IMR-90 (cell line): ENCODE results near the gene SYDE2. TPM values are rescaled to one million over a fixed set of nuclear protein-coding genes. Genes with fewer than 3 reads are reported as not detected.

ENCODE experiments used
- ATAC-seq: fragments of 200-7000 bp; cut with Tn5 transposase; 2 replicates; pipeline ENCODE4 v1.9.1; 2020; ENCODE audit warnings: low read depth, mild to moderate bottlenecking, moderate library complexity
- BruUV-seq: library from RNA; stranded (reverse); fragments of 400-500 nt; replicated peaks from 2 replicates; lab custom pipeline; 2021; lab: Mats Ljungman, UMichigan
- CTCF ChIA-PET: fragments of 300-600 bp; formaldehyde crosslinking; extraction: SDS; loops from one replicate; lab custom pipeline; 2021; ENCODE audit warnings: antibody characterized with exemption; lab: Yijun Ruan, JAX
- POLR2A ChIA-PET: fragments of 300-600 bp; sonication (Branson Sonifier 250); formaldehyde crosslinking; loops from one replicate; lab custom pipeline; 2022; ENCODE audit warnings: antibody characterized with exemption; ENCODE audit not compliant: unreplicated experiment; lab: Charles Lee
- DNase-seq: peaks from one replicate; pipeline ENCODE4 v3.0.0; 2013
- H2AFZ ChIP-seq: replicated peaks from 2 replicates; pipeline ENCODE3; 2013; ENCODE audit warnings: low read length, mild to moderate bottlenecking; ENCODE audit not compliant: poor library complexity
- H2AK5ac ChIP-seq: 2 replicates; pipeline ENCODE4 v1.6.1; 2013; ENCODE audit warnings: low read depth, low read length, inconsistent platforms
- H2AK9ac ChIP-seq: replicated peaks from 2 replicates; pipeline ENCODE3; 2013; ENCODE audit warnings: mild to moderate bottlenecking, low read depth, low read length, moderate library complexity; ENCODE audit not compliant: poor library complexity
- H2BK120ac ChIP-seq: 2 replicates; pipeline ENCODE4 v1.6.1; 2013; ENCODE audit warnings: low read depth, low read length, inconsistent platforms
- H2BK15ac ChIP-seq: 3 replicates; pipeline ENCODE4 v1.6.1; 2013; ENCODE audit warnings: low read depth, low read length, inconsistent platforms
- H2BK20ac ChIP-seq: 2 replicates; pipeline ENCODE4 v1.6.1; 2013; ENCODE audit warnings: low read depth, mild to moderate bottlenecking, inconsistent platforms, low read length, moderate library complexity
- H2BK5ac ChIP-seq: 2 replicates; pipeline ENCODE4 v1.6.1; 2013; ENCODE audit warnings: mild to moderate bottlenecking, low read depth, low read length, inconsistent platforms; ENCODE audit not compliant: poor library complexity, severe bottlenecking
- H3K14ac ChIP-seq: replicated peaks from 2 replicates; pipeline ENCODE4 v1.6.1; 2013; ENCODE audit warnings: low read depth, low read length, inconsistent platforms
- H3K18ac ChIP-seq: 2 replicates; pipeline ENCODE4 v1.6.1; 2013; ENCODE audit warnings: low read depth, low read length, control low read depth
- H3K23ac ChIP-seq: 2 replicates; pipeline ENCODE4 v1.6.1; 2013; ENCODE audit warnings: low read depth, low read length, inconsistent platforms
- H3K27ac ChIP-seq: 2 replicates; pipeline ENCODE4 v1.5.1; 2013; ENCODE audit warnings: mild to moderate bottlenecking, control low read depth, low read length; ENCODE audit not compliant: insufficient read depth
- H3K27me3 ChIP-seq: 2 replicates; pipeline ENCODE4 v1.6.1; 2013; ENCODE audit warnings: low read length; ENCODE audit not compliant: control insufficient read depth, insufficient read depth
- H3K36me3 ChIP-seq: 2 replicates; pipeline ENCODE4 v1.6.1; 2013; ENCODE audit warnings: low read length, mixed read lengths; ENCODE audit not compliant: control insufficient read depth, insufficient read depth
- H3K4ac ChIP-seq: 2 replicates; pipeline ENCODE4 v1.6.1; 2013; ENCODE audit warnings: low read depth, low read length, inconsistent platforms
- H3K4me1 ChIP-seq: 2 replicates; pipeline ENCODE4 v1.6.1; 2013; ENCODE audit warnings: low read length, mixed read lengths; ENCODE audit not compliant: control insufficient read depth, insufficient read depth
- H3K4me2 ChIP-seq: 2 replicates; pipeline ENCODE4 v1.6.1; 2013; ENCODE audit warnings: low read depth, mild to moderate bottlenecking, control low read depth, low read length, moderate library complexity
- H3K4me3 ChIP-seq: 2 replicates; pipeline ENCODE4 v1.5.1; 2013; ENCODE audit warnings: low read depth, mild to moderate bottlenecking, control low read depth, low read length, moderate library complexity; ENCODE audit not compliant: insufficient read depth
- H3K56ac ChIP-seq: 2 replicates; pipeline ENCODE4 v1.6.1; 2013; ENCODE audit warnings: low read length, inconsistent platforms; ENCODE audit not compliant: insufficient read depth; ENCODE audit errors: extremely low read depth
- H3K79me1 ChIP-seq, 2 experiments: 2 replicates each; pipeline ENCODE4 v1.6.1; 2013; ENCODE audit warnings: low read length in 2 of 2, inconsistent platforms in 1 of 2, low read depth in 1 of 2
- H3K9ac ChIP-seq: 2 replicates; pipeline ENCODE4 v1.6.1; 2013; ENCODE audit warnings: low read depth, low read length, control low read depth
- H3K9me1 ChIP-seq: 2 replicates; pipeline ENCODE4 v1.6.1; 2013; ENCODE audit warnings: low read length, inconsistent platforms; ENCODE audit not compliant: insufficient read depth
- H3K9me3 ChIP-seq: 2 replicates; pipeline ENCODE4 v1.6.1; 2013; ENCODE audit warnings: low read length; ENCODE audit not compliant: control insufficient read depth, insufficient read depth
- H4K20me1 ChIP-seq: 2 replicates; pipeline ENCODE4 v1.6.1; 2013; ENCODE audit warnings: low read length, inconsistent platforms; ENCODE audit not compliant: insufficient read depth
- H4K5ac ChIP-seq: 2 replicates; pipeline ENCODE4 v1.6.1; 2013; ENCODE audit warnings: mild to moderate bottlenecking, low read depth, low read length, control low read depth
- H4K8ac ChIP-seq, 2 experiments: 2 replicates each; pipeline ENCODE4 v1.6.1; 2013; ENCODE audit warnings: low read depth in 2 of 2, low read length in 2 of 2, control low read depth in 1 of 2, inconsistent platforms in 1 of 2
- H4K91ac ChIP-seq: 2 replicates; pipeline ENCODE4 v1.6.1; 2013; ENCODE audit warnings: low read depth, low read length, inconsistent platforms; ENCODE audit not compliant: insufficient read depth
- RAD21 ChIP-seq: IDR thresholded peaks from 2 replicates; pipeline ENCODE4 v1.6.1; 2012; ENCODE audit warnings: low read length, improper control_type of control experiment
- RFX5 ChIP-seq: IDR thresholded peaks from 2 replicates; pipeline ENCODE4 v1.8.0; 2012; ENCODE audit warnings: low read depth, mild to moderate bottlenecking, low read length, moderate library complexity
- WGBS, 2 experiments: methylation state at CpG; one replicate each; pipeline versions ENCODE4 v1.1.5 to v1.1.7; 2013; ENCODE audit warnings: missing lambda C conversion rate in 2 of 2; ENCODE audit not compliant: insufficient read length in 1 of 2; ENCODE audit errors: extremely low coverage in 2 of 2; 5-methylcytosine and 5-hydroxymethylcytosine counted together
- dilution Hi-C: fragments of 300-500 bp; cut with HindIII; formaldehyde crosslinking; loops from one replicate; pipeline ENCODE4 v1.14.3; 2018; ENCODE audit warnings: low sequenced_read_pairs; ENCODE audit not compliant: unreplicated experiment
- in situ Hi-C: fragments of 300-500 bp; cut with MboI; formaldehyde crosslinking; loops from 3 replicates; pipeline ENCODE4 v1.14.3; 2019; ENCODE audit warnings: low sequenced_read_pairs, inconsistent platforms, mixed read lengths
- intact Hi-C: fragments of 100-400 bp; cut with micrococcal nuclease; formaldehyde crosslinking; loops from 2 replicates; pipeline ENCODE4 v1.10.0; 2022
- polyA plus RNA-seq, 3 experiments: library from polyadenylated mRNA; depleted of rRNA; stranded (reverse); fragments of >200 nt; gene quantifications; 2 replicates each; pipeline ENCODE4 v1.2.3, GENCODE V29; 2012; ENCODE audit warnings: low replicate concordance in 1 of 3
- total RNA-seq: library from RNA; depleted of rRNA; stranded (reverse); fragments of >200 nt; gene quantifications from 2 replicates; pipeline ENCODE4 v1.2.3, GENCODE V29; 2012

The SYDE2 gene
- total and polyA plus RNA-seq, 2 of the 4 experiments (the other 2 are of a cell fraction), result 1.8 to 10.0 TPM

- H3K18ac ChIP-seq, result no peak overlapping the region; the same call in 1 of the 2 replicates
- H3K4me3 ChIP-seq, result no peak overlapping the region
- no peak overlapping the region for H3K23ac ChIP-seq
- peaks cover 2% of the 10 kb centered on the region for H3K4me1 ChIP-seq
- H4K8ac ChIP-seq, result no peak overlapping the region
- POLR2A ChIA-PET, result interaction anchor here (0.6 kb wide), 1 partner anchor 107 kb away, joined by 3 read pairs; no protein-coding TSS in a partner anchor
- no peaks in the 10 kb centered on the region for H3K9me1 ChIP-seq
- DNase-seq, result no peak
- dilution Hi-C loops (no loop called here), in situ Hi-C loops (no loop called here), intact Hi-C loops (no loop called here)
- no peak overlapping the region for H2BK15ac ChIP-seq
- H4K20me1 ChIP-seq, result no peaks in the 10 kb centered on the region
- H2BK120ac ChIP-seq, result no peak overlapping the region
- H3K56ac ChIP-seq, result no peak overlapping the region
- CTCF ChIA-PET, result interaction anchor here (0.5 kb wide), 1 partner anchor 290 kb away, joined by 4 read pairs; no protein-coding TSS in a partner anchor
- H2AK9ac ChIP-seq, result no peak overlapping the region
- H4K91ac ChIP-seq, result no peak overlapping the region
- H2BK5ac ChIP-seq, result no peak overlapping the region
- no CpG with 5 or more reads among the region's 5 CpGs for WGBS, 2 experiments
- H2AK5ac ChIP-seq, result no peak overlapping the region
- H3K27ac ChIP-seq, result no peak overlapping the region
- no peaks in the 10 kb centered on the region for H3K9me3 ChIP-seq
- H3K4me2 ChIP-seq, result no peak overlapping the region
- H3K36me3 ChIP-seq, result no peaks in the 10 kb centered on the region
- no peak overlapping the region for H2BK20ac ChIP-seq
- BruUV-seq, result no TSS peak
- no peak overlapping the region for H3K4ac ChIP-seq
- no peak overlapping the region for H3K9ac ChIP-seq
- H4K5ac ChIP-seq, result no peak overlapping the region
- ATAC-seq, result no peak
- no peak overlapping the region for H2AFZ ChIP-seq
- no peaks in the 10 kb centered on the region for H3K79me1 ChIP-seq
- no peak overlapping the region for H3K14ac ChIP-seq
- TF ChIP-seq RAD21 (no peak), RFX5 (no peak)
- no peaks in the 10 kb centered on the region for H3K27me3 ChIP-seq
These were observed 13.8 kb upstream of the SYDE2 start for GRCh38 chr1:85214654-85215053.
